HUES6 (cell line): ENCODE measurements around the gene FIGNL1.

ENCODE experiments used
- H3K27ac ChIP-seq: 2 replicates; pipeline ENCODE4 v1.7.0; 2013; ENCODE audit warnings: low read depth, mild to moderate bottlenecking, low read length, inconsistent platforms
- H3K27me3 ChIP-seq: 2 replicates; pipeline ENCODE4 v1.6.1; 2013; ENCODE audit warnings: low read length; ENCODE audit not compliant: control insufficient read depth, insufficient read depth
- H3K36me3 ChIP-seq: 2 replicates; pipeline ENCODE4 v1.6.1; 2013; ENCODE audit warnings: low read length; ENCODE audit not compliant: control insufficient read depth, insufficient read depth
- H3K4me1 ChIP-seq: 2 replicates; pipeline ENCODE4 v1.6.1; 2013; ENCODE audit warnings: low read length; ENCODE audit not compliant: control insufficient read depth, insufficient read depth
- H3K4me3 ChIP-seq: 2 replicates; pipeline ENCODE4 v1.5.1; 2013; ENCODE audit warnings: low read depth, low read length
- H3K9ac ChIP-seq: one replicate; pipeline ENCODE4 v1.6.1; 2013; ENCODE audit warnings: mild to moderate bottlenecking, low read length
- H3K9me3 ChIP-seq: 2 replicates; pipeline ENCODE4 v1.6.1; 2013; ENCODE audit warnings: low read depth, low read length; ENCODE audit not compliant: control insufficient read depth, insufficient read depth

The FIGNL1 gene

GRCh38 chr7:50411332-50411731 is 38.8 kb downstream of the FIGNL1 start:
- Histone ChIP-seq H3K9ac (no peak overlapping the region), H3K4me1 (peaks cover 2% of the 10 kb centered on the region; the same call in 1 of the 2 replicates), H3K27ac (no peak overlapping the region), H3K36me3 (no peaks in the 10 kb centered on the region), H3K9me3 (no peaks in the 10 kb centered on the region), H3K27me3 (no peaks in the 10 kb centered on the region; the same call in 1 of the 2 replicates), H3K4me3 (no peak overlapping the region)

DNA sequence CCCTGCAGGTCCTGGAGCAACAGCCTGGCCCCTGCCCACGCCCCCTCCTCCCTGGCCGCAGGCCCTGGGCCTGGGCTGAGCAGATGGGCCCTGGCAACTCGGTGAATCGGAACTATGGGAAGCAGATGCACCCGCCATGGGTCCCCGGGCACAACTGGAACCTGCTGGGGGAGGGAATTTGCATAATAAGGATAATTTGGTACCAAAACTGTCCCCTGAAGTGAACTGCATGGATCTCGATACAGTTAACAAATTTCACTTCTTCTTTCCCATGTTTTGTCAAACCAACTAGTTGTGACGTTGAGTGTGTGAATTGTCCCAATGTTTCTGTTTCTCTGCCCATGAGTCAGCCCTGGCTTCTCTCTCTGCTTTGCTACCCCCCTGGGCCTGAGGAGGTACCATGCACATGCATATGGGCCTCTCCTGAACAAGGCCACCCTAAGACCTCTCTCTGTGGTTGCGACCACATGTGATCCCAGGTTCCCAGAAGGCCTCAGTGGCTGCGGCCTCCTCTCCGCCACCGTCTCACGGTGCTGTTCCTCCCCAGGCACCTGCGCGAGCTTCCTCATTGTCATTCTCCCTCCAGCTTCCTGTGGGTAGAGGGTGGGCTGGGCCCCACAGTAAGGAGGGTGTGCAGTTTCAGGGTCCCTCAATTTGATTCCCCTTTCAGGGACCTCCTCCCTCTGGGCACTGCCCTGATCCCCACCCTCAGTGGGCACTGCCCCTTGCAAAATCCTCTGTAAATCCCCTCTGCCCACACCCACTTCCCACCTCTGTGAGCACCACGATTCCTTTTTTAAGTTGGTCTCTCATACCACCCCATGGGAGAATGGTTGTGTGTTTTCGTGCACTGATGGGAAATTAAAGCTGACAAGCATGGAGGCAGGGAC is 40.0 kb downstream of the FIGNL1 start:
- no peaks in the 10 kb centered on the region for H3K36me3 ChIP-seq
- H3K4me1 ChIP-seq, result peaks cover 2% of the 10 kb centered on the region; the same call in 1 of the 2 replicates
- no peak overlapping the region for H3K27ac ChIP-seq
- no peaks in the 10 kb centered on the region; the same call in 1 of the 2 replicates for H3K27me3 ChIP-seq
- no peaks in the 10 kb centered on the region for H3K9me3 ChIP-seq
- H3K9ac ChIP-seq, result no peak overlapping the region
- H3K4me3 ChIP-seq, result no peak overlapping the region

DNA sequence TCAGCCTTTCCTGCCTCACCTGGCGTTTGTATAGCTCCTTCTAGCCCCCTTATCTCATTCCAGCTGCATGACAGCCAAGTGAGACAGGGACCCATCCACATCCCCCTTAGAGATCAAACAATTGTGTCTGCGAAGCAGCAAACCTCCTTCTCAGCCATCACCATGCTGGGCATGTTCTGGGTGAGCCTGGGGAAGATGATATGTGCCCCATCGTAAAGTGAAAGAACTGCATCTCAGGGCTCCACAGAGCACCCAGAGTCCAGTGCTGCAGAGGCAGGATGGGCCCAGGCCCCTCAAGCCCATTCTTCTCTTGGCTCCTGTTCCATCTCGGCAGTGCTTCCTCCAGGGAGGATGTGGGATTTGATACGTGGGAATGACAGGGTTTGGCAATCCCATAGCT is 43.2 kb downstream of the FIGNL1 start:
- H3K9me3 ChIP-seq, result no peaks in the 10 kb centered on the region
- no peak overlapping the region for H3K4me3 ChIP-seq
- H3K27me3 ChIP-seq, result no peaks in the 10 kb centered on the region; the same call in none of the 2 replicates
- no peaks in the 10 kb centered on the region for H3K4me1 ChIP-seq
- no peak overlapping the region for H3K9ac ChIP-seq
- H3K36me3 ChIP-seq, result no peaks in the 10 kb centered on the region
- no peak overlapping the region for H3K27ac ChIP-seq

- Histone ChIP-seq H3K9me3 (no peaks in the 10 kb centered on the region), H3K4me3 (no peak overlapping the region), H3K27me3 (peaks cover 2% of the 10 kb centered on the region), H3K9ac (no peak overlapping the region), H3K4me1 (no peaks in the 10 kb centered on the region), H3K36me3 (no peaks in the 10 kb centered on the region), H3K27ac (no peak overlapping the region)
Observed at GRCh38 chr7:50405221-50405620, 44.9 kb downstream of the FIGNL1 start.

- no peaks in the 10 kb centered on the region for H3K36me3 ChIP-seq
Observed at GRCh38 chr7:50404392-50404791, 45.8 kb downstream of the FIGNL1 start.

DNA sequence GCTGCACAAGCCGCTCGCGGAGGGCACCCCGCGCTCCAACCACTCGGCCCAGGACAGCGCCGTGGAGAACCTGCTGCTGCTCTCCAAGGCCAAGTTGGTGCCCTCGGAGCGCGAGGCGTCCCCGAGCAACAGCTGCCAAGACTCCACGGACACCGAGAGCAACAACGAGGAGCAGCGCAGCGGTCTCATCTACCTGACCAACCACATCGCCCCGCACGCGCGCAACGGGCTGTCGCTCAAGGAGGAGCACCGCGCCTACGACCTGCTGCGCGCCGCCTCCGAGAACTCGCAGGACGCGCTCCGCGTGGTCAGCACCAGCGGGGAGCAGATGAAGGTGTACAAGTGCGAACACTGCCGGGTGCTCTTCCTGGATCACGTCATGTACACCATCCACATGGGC is 50.0 kb downstream of the FIGNL1 start:
- H3K27me3 ChIP-seq, result peaks cover 10% of the 10 kb centered on the region; the same call in 1 of the 2 replicates
- no peaks in the 10 kb centered on the region for H3K4me1 ChIP-seq
- no peak overlapping the region; the same call in 1 of the 2 replicates for H3K4me3 ChIP-seq
- H3K27ac ChIP-seq, result no peak overlapping the region
- H3K36me3 ChIP-seq, result no peaks in the 10 kb centered on the region
- H3K9ac ChIP-seq, result no peak overlapping the region
- H3K9me3 ChIP-seq, result no peaks in the 10 kb centered on the region

More at GRCh38 chr7:50404392-50404791, 45.8 kb downstream of the FIGNL1 start:
- H3K4me3 ChIP-seq, result no peak overlapping the region
- H3K9ac ChIP-seq, result no peak overlapping the region
- no peaks in the 10 kb centered on the region for H3K9me3 ChIP-seq
- H3K4me1 ChIP-seq, result no peaks in the 10 kb centered on the region
- H3K27me3 ChIP-seq, result peaks cover 10% of the 10 kb centered on the region
- H3K27ac ChIP-seq, result no peak overlapping the region

GRCh38 chr7:50399635-50400034 is 50.5 kb downstream of the FIGNL1 start:
- peaks cover 10% of the 10 kb centered on the region; the same call in 1 of the 2 replicates for H3K27me3 ChIP-seq
- H3K27ac ChIP-seq, result no peak overlapping the region
- H3K4me1 ChIP-seq, result no peaks in the 10 kb centered on the region
- no peak overlapping the region; the same call in 1 of the 2 replicates for H3K4me3 ChIP-seq
- no peak overlapping the region for H3K9ac ChIP-seq
- H3K9me3 ChIP-seq, result no peaks in the 10 kb centered on the region
- no peaks in the 10 kb centered on the region for H3K36me3 ChIP-seq

DNA sequence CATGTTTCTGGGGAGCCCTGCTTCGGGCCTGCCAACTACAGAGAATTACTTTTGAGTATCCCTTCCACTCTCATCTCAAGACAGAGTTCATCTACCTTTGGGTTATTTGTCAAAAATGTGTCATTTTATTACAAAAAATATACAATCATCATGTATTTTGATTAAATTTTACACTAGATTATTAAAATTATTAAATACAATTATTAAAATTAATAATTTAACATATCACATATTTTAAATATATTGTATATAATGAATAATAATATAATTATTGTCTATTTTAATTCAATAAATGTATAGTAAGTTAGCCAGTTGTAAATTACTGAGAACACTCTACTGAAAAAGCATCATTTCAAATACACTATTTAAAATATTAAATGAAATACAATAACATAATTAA is 50.9 kb downstream of the FIGNL1 start:
- no peak overlapping the region for H3K9ac ChIP-seq
- H3K27me3 ChIP-seq, result peaks cover 10% of the 10 kb centered on the region; the same call in 1 of the 2 replicates
- H3K27ac ChIP-seq, result no peak overlapping the region
- no peaks in the 10 kb centered on the region for H3K9me3 ChIP-seq
- no peak overlapping the region for H3K4me3 ChIP-seq
- H3K36me3 ChIP-seq, result no peaks in the 10 kb centered on the region
- H3K4me1 ChIP-seq, result no peaks in the 10 kb centered on the region

- no peak overlapping the region for H3K27ac ChIP-seq
- H3K9me3 ChIP-seq, result no peaks in the 10 kb centered on the region
- H3K9ac ChIP-seq, result no peak overlapping the region
- no peaks in the 10 kb centered on the region for H3K36me3 ChIP-seq
- H3K4me3 ChIP-seq, result no peak overlapping the region
- no peaks in the 10 kb centered on the region for H3K4me1 ChIP-seq
- H3K27me3 ChIP-seq, result peaks cover 10% of the 10 kb centered on the region; the same call in 1 of the 2 replicates
Observed at GRCh38 chr7:50397971-50398324, 52.2 kb downstream of the FIGNL1 start.

- H3K4me3 ChIP-seq, result no peak overlapping the region
- no peaks in the 10 kb centered on the region for H3K36me3 ChIP-seq
- no peaks in the 10 kb centered on the region for H3K4me1 ChIP-seq
- no peak overlapping the region for H3K9ac ChIP-seq
- peaks cover 10% of the 10 kb centered on the region; the same call in 1 of the 2 replicates for H3K27me3 ChIP-seq
- no peaks in the 10 kb centered on the region for H3K9me3 ChIP-seq
- no peak overlapping the region for H3K27ac ChIP-seq
Observed at GRCh38 chr7:50397320-50397970, 52.7 kb downstream of the FIGNL1 start.

DNA sequence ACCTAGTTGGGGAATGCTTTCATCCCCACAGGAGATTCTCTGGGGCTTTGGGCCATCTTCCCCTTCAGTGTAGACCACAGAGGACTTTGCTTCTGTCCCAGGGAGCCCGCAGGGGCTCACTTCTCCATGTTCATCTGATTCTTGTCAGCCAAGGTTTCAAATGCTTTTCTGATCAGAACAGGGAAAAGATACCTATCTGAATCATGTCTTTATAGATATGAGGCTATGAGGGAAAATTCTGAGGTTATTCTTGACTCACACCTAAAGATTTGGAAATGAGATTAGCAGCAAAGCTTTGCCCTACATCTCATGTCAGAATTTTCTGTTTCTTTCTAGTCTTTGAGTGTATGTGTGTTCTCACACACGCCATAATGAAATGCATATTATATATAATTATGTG is 53.3 kb downstream of the FIGNL1 start:
- no peaks in the 10 kb centered on the region for H3K9me3 ChIP-seq
- peaks cover 10% of the 10 kb centered on the region; the same call in 1 of the 2 replicates for H3K27me3 ChIP-seq
- H3K4me1 ChIP-seq, result no peaks in the 10 kb centered on the region
- H3K27ac ChIP-seq, result no peak overlapping the region
- no peak overlapping the region for H3K9ac ChIP-seq
- H3K36me3 ChIP-seq, result no peaks in the 10 kb centered on the region
- H3K4me3 ChIP-seq, result no peak overlapping the region
